BJ (cell line): ENCODE measurements around the gene USP26. TPM values are rescaled to one million over a fixed set of nuclear protein-coding genes. Genes with fewer than 3 reads are reported as not detected.

Source experiments
- CTCF ChIA-PET: fragments of 350-600 bp; formaldehyde crosslinking; extraction: SDS; loops from one replicate; lab custom pipeline; 2021; ENCODE audit warnings: antibody characterized with exemption, inconsistent platforms; lab: Yijun Ruan, JAX
- POLR2A ChIA-PET: fragments of 300-600 bp; sonication (Branson Sonifier 250); formaldehyde crosslinking; extraction: SDS; loops from one replicate; lab custom pipeline; 2021; ENCODE audit warnings: antibody characterized with exemption; lab: Charles Lee
- DNase-seq: peaks from one replicate; pipeline ENCODE4 v3.0.0-alpha.2; 2011; ENCODE audit warnings: low read depth
- H3K27me3 ChIP-seq: 2 replicates; pipeline ENCODE4 v1.6.0; 2011; ENCODE audit warnings: low read length; ENCODE audit not compliant: control insufficient read depth, insufficient read depth
- H3K36me3 ChIP-seq: 2 replicates; pipeline ENCODE4 v1.5.1; 2011; ENCODE audit warnings: low read length; ENCODE audit not compliant: control insufficient read depth, insufficient read depth
- H3K4me3 ChIP-seq: 2 replicates; pipeline ENCODE4 v1.5.1; 2011; ENCODE audit warnings: low read depth, mild to moderate bottlenecking, control low read depth, low read length
- polyA plus RNA-seq: library from polyadenylated mRNA; depleted of rRNA; stranded (reverse); fragments of >200 nt; gene quantifications from 2 replicates; pipeline ENCODE4 v1.2.3, GENCODE V29; 2011
- TF ChIP-seq, protein P1 (sequence below): IDR thresholded peaks from 2 replicates; pipeline ENCODE4 v1.5.1; 2011; ENCODE audit warnings: low read depth, mild to moderate bottlenecking, control low read depth, inconsistent platforms, low read length, moderate library complexity; ENCODE audit not compliant: insufficient read depth

USP26 gene
- polyA plus RNA-seq, 1 experiment, result not detected

GRCh38 chrX:133018229-133018628 lies 78.7 kb downstream of the USP26 start:
- Histone ChIP-seq H3K36me3 (no peaks in the 10 kb centered on the region), H3K27me3 (no peaks in the 10 kb centered on the region), H3K4me3 (no peak overlapping the region)
- ChIA-PET CTCF (no interaction called here), POLR2A (no interaction called here)
- TF ChIP-seq, protein P1, sequence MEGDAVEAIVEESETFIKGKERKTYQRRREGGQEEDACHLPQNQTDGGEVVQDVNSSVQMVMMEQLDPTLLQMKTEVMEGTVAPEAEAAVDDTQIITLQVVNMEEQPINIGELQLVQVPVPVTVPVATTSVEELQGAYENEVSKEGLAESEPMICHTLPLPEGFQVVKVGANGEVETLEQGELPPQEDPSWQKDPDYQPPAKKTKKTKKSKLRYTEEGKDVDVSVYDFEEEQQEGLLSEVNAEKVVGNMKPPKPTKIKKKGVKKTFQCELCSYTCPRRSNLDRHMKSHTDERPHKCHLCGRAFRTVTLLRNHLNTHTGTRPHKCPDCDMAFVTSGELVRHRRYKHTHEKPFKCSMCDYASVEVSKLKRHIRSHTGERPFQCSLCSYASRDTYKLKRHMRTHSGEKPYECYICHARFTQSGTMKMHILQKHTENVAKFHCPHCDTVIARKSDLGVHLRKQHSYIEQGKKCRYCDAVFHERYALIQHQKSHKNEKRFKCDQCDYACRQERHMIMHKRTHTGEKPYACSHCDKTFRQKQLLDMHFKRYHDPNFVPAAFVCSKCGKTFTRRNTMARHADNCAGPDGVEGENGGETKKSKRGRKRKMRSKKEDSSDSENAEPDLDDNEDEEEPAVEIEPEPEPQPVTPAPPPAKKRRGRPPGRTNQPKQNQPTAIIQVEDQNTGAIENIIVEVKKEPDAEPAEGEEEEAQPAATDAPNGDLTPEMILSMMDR, result no peak
- no peak for DNase-seq

DNA sequence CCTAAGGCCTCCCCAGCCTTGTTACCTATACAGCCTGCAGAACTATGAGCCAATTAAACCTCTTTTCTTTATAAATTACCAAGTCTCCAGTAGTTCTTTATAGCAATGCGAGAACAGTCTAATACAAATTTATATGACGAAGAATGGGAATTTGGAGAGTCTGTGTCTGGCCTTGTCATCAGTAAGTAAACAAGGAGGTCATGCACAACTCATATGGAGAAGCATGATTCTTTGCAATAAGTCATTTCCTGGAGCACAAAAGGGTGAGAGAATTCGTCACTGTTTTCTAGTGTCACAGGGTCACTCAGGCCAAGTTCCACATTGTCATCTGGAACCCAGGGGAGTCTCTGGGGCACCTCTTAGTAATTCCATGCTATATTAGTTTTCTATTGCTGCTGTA lies 89.5 kb downstream of the USP26 start:
- Histone ChIP-seq H3K4me3 (no peak overlapping the region), H3K27me3 (no peaks in the 10 kb centered on the region), H3K36me3 (no peaks in the 10 kb centered on the region)
- CTCF ChIA-PET, result no interaction called here
- no peak for DNase-seq
- TF ChIP-seq, protein P1, result no peak
- POLR2A ChIA-PET, result no interaction called here

- H3K27me3 ChIP-seq, result no peaks in the 10 kb centered on the region
- CTCF ChIA-PET, result interaction anchor here (0.7 to 2.0 kb wide), 8 partner anchors 9 to 665 kb away, joined by 3 to 7 read pairs (median 4); no protein-coding TSS in a partner anchor
- POLR2A ChIA-PET, result no interaction called here
- no peaks in the 10 kb centered on the region for H3K36me3 ChIP-seq
- TF ChIP-seq, protein P1, result no peak
- no peak for DNase-seq
- no peak overlapping the region for H3K4me3 ChIP-seq
These were observed 91.3 kb downstream of the USP26 start for GRCh38 chrX:133005616-133006015.

DNA sequence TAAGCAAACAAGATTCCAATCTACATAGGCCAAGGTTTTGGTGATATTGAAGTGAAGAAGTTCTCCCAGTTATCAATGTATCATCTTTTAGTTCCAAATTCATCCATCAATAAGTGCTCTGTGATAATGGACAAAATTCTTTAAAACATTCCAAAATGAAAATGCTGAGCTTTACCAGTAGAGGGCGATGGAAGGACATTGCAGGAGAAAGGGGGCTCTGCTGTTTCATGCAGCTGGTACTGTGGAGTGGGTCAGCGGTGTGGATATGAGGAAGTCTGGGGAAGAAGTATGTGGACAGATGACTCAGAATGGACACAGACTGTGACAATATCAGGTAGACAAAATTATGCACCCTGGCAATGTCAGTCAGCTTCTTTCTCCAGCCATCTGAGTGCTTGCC lies 91.9 kb downstream of the USP26 start:
- ChIA-PET CTCF (interaction anchor here (0.7 to 2.0 kb wide), 9 partner anchors 9 to 665 kb away, joined by 3 to 7 read pairs (median 3); no protein-coding TSS in a partner anchor), POLR2A (interaction anchor here (0.6 kb wide), 1 partner anchor 565 kb away, joined by 4 read pairs; no protein-coding TSS in a partner anchor)
- TF ChIP-seq, protein P1, result peak; percentile 47
- H3K36me3 ChIP-seq, result no peaks in the 10 kb centered on the region
- DNase-seq, result no peak
- no peaks in the 10 kb centered on the region for H3K27me3 ChIP-seq
- H3K4me3 ChIP-seq, result no peak overlapping the region

- TF ChIP-seq, protein P1, result no peak
- Histone ChIP-seq H3K36me3 (no peaks in the 10 kb centered on the region), H3K4me3 (no peak overlapping the region), H3K27me3 (no peaks in the 10 kb centered on the region)
- ChIA-PET POLR2A (no interaction called here), CTCF (no interaction called here)
- no peak for DNase-seq
These were observed 97.7 kb downstream of the USP26 start for GRCh38 chrX:132999209-132999608.
